HG02763 (cell line): ENCODE measurements around the gene HBZ.
"Not testable (repeated sequence)": the region's sequence is repeated elsewhere in the genome, so short reads cannot be mapped to it uniquely, and the experiment has no call there.

Source experiments
- ATAC-seq: cut with Tn5 transposase; IDR thresholded peaks from one replicate; pipeline ENCODE4 v1.9.1; 2021; ENCODE audit warnings: mild to moderate bottlenecking, moderate library complexity; ENCODE audit not compliant: unreplicated experiment

HBZ gene

DNA sequence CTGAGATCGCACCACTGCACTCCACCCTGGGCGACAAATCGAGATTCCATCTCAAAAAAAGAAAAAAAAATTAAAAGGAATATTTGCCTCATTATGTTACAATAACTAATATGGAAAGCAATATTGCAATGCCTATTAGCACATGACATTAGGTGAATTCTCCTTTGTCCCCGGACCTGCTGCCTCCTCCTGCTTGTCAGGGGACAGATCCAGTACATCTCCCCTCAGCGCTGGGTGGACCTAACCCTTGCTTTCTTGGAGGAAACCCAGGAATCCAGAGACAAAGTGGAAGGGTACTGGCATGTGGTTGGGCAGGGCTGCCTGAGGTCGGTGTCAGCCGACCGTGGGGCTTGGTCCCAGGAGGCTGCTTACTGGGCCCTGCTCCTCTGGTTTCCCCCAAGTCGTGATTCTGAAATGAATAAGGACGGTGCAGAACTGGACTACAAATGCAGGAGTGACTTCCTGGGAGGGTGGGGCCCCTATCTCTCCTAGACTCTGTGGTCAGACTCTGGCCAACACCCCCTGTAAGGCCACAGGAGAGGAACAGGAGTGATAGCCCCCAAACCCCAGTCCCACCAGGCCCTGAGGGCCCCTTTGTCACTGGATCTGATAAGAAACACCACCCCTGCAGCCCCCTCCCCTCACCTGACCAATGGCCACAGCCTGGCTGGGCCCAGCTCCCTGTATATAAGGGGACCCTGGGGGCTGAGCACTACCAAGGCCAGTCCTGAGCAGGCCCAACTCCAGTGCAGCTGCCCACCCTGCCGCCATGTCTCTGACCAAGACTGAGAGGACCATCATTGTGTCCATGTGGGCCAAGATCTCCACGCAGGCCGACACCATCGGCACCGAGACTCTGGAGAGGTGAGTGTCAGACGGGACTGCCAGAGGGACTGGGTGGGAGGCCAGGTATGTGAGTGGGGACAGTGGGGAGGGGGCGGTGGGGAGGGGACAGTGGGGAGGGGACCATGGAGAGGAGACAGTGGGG, at the start of gene HBZ:
Gene HBZ, plus strand, starts transcription at position 504 of the 988 bp plus-strand sequence. Its CDS starts 266 bp downstream, at position 770.
- ATAC-seq: no peak

DNA sequence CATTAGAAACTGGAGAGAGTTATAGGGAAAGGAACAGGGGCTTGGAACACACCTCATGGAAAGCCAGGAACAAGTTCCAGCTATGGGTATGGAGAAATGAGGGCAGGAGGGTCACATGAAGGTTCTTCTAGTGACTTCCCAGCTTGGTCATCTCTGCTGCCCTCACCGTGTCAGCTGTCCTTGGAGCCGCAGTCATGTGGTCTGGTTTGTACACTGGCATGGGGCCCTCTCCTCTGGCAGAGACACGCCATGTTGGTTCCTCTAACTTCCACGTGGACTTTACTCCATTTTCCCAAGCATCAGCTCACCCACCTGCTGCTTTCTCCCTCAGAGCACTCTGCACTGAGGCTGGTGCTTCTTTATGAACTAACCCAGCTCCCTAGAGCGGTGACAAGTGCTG, 48.1 kb upstream of the HBZ start:
- no peak for ATAC-seq

DNA sequence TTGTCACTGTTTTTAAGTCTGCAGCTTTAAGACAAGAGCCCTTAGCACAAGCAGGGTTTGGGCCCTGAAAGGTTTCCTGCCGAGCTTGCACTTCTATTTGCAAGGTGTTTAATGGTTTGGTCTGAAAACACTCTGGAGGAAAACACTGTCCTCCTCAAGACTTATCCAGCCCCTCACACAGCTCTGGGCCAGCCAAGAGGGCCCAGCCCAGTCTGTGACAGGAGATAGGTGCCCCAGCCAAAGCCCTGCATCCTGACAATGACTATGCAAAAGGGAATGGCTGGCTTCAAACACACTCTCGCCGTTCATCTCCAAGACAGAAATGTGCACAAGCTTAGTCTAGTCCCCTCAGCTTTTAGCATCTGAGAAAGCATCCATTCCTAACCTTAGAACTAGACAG, 47.5 kb upstream of the HBZ start:
- no peak for ATAC-seq

DNA sequence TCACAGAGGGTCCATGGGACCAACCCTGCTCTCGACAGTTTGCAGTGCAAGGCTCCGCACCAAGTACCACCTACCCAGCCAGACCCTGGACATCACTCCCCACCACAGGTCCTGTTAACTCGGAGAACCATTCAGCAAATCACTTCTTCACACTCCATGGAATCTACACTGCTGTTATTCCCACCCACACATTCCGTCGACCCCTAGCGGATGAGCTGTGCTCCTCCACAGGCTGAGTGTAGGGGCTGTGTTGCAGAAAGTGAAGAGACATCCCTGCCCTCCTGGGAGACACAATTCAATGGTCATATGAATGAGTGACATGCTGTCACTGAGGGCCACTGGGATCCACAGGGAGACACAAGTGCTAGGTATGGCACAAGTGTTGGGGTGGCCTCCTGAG, 46.9 kb upstream of the HBZ start:
- no peak for ATAC-seq

DNA sequence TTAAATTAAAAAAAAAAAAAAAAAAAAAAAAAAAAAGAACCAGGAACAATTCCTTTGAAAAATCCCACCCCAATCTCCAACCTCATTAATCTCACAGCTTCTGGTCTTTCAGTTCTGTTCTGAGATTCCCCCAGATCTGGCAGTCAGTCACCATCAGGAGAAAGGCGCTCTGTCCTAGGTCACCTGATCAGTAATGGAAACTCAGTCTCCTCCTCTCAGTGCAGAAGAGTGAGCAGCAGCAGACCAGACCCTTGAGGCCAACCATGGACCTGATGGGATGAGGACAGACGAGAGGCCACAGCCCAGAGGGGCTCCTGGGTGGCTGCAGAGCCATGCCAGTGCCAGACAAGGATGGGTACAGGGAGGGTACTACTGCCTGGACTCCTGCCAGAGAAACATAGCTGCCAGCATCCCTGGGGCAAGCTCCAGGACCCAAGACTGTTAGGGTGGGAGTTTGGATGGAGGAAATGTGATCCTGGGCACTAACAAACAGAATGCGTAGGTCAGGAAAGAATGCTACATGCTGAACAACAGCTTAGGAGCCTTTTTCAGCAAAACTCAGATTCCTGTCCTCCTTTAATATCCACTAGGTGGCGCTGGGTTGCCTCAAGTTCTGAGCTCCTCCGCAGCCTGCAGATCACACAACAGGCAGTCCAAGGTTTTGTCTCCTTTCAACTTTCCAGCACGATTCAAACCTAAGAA, 45.7 kb upstream of the HBZ start:
- no peak for ATAC-seq

DNA sequence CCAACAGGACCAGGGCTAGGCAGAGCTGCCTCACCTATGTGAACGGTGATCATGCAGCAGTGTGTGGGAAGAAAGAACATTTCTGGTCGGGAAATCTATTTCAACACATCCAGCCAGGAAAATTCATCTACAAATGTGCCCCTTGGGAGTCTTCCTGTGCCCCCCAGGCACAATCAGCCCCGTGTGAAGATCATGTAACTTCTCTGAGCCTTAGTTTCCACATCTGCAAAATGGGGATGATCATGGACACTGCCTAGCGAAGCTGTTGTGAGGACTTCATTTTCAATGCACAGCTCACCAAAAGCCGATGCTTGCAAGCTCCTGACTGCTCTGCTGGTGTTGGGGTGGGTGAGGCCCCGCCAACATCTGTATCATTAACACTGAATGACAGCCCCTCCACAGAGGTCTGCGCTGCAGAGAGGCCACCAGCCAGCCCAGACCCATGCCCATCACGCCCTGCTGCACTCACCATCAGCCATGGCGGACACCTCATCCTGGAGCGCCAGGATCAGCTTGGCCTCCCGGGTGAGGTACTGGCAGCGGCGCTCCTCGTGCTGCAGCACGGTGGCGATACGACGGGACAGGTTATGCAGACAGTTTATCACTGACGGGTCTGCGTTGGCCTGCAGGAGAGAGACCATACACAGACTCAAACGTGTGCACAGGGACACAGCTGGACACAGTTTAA, 40.1 kb upstream of the HBZ start:
- no peak for ATAC-seq

DNA sequence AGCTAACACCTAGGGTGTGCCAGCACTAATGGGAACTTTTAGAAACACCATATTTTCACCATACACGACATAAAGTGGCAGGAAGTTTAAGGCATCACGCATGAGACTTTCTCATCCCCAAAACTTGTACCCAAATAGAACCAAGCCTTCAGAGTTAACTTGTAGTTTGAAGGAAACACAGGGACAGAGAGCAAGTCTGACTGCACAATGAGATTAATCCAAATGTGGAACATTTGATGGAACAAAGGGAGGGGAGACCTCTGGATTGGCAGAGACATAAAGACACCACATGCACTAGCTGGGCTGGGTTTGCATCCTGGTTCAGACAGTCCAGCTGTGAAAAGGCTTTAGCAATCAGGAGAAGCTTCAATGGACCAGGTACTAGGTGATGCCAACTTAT, 38.1 kb upstream of the HBZ start:
- ATAC-seq: no peak

DNA sequence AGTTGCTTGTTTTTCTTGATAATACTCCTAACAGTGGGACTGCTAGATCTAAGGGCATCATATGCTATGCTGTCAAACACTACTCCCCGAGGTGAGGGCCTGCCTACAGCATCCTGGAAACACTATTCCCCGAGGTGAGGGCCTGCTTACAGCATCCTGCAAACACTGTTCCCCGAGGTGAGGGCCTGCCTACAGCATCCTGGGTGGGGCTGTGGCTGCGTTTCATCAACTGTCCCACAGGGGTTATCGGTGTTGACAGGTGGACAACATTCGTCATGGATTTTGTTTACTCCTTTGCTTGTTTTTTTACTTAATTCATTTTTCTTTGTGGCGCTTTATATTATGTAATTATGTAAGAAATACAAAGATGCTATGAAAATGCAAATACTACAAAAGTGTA, 36.4 kb upstream of the HBZ start:
- ATAC-seq: no peak

DNA sequence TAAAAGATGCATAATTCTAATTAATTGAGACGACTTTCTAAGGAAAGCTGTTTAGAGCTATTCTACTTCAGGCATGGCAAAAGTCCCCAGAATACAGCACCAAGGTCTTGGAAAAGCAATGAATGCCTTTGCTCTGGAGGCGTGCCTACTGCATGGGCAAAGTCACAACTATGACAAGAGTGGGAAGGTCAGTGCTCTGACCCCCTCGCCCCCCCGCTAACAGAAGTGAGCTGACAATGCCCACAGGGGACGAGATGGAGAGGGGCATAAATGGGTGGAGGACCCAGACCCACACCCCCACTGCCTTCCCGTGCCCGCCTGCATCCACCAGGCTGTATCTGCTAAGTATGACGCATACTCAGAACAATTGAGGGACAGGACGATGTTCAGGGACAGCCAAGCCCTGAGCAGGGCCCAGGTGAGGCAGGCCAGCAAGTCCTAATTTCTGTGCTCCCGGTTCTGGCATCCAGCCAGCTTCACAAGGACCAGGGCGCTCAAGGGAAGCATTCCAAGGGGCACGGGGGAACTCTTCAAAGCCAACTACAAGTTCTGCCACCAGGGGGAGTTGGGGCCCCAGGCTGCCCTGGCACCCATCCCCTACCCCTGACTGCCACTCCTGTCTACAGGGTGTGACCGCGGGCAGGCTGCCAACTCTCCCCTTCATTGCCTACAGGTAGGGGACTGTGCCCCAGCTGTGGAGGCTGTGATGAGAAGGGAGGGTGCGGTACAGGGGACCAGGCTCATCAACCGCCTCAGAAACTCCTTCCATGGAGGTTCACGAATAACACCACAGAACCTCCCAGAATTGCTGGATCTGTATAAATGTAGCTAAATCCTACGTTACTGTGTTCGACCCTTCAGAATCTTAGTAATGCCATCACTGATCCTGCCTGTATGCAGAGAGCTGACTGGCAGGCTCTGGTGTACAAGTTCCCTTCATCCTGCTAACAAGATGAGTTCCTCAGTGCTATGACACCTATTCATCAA, 34.8 kb upstream of the HBZ start:
- ATAC-seq: no peak

DNA sequence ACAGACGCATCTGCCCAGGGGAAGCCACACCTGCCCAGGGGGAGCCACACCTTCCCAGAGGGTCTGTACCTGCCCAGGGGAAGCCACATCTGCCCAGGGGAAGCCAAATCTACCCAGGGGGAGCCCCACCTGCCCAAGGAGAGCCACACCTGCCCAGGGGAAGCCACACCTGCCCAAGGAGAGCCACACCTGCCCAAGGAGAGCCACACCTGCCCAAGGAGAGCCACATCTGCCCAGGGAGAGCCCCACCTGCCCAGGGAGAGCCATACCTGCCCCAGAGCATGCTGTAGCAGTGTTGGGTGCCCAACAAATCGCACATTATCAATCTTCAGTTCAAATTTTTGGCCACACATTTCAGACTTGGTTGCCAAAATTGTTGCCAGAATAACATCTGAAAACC, 33.6 kb upstream of the HBZ start:
- no peak for ATAC-seq

DNA sequence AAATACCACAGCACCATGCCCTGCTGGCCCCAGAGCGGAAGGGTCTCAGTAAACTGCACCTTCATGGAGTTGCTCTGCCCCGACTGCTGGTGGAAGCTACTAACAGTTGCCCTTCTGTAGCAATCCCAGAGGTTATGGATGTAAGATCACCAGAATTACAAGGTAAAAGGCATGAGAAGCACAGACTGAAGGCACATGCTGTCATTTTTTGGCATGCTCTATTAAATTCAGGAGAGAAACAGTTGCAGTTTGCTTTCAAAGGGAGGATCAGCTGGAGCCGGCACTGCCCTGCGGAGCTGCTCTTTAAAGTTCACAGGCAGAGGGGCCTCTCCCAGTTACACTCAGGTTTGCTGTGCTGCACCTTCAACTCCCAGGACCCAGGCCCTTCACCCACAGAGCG, 33.1 kb upstream of the HBZ start:
- ATAC-seq: no peak

DNA sequence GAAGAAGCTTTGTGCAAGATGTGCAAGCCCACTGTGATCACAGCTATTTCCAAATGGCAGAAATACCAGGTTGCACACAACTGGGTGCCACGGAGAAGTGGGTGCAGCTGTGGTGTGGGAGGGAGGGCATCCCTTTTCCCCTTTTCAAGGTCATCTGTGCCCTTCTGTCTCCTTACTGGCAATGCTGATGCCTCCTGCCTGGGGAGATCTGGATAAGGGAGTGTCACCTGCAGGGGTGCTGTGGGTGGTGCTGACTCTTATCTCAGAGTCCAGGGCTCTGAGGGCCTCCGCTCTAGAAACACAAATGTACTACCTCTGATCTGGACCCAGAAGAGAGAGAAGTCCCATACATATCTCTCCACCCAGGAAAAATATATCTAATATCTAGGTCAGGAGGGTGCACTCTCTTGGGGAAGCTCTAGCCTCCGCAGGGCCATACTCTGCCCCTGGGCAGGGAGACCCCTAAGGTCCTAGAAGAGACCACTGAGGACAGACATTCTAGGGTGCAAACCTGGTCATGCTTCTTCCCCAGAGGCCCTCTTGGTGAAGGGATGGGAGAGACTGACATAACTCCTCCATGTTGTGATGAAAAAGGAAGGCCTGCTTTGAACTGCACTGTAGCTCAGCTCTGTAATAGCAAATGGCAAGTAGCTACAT, 32.5 kb upstream of the HBZ start:
- no peak for ATAC-seq

DNA sequence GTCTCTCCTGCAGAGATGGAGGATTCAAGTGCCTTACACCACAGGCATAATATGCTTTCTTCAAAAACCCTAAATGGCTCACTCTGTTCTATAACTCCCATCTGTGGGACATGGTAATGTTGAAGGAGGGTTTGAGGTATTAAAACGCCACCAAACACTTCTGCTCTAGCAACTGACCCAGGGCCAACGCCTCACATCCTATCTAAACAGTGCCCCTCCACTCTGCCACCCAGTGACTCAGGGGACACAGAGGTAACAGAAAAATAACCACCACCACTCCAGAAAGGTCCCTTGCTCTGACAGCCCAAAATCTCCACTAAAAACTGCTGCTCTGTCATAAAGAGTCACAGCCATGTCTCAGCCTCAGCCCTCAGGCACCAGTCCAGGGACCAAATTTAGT, 31.7 kb upstream of the HBZ start:
- ATAC-seq: no peak

DNA sequence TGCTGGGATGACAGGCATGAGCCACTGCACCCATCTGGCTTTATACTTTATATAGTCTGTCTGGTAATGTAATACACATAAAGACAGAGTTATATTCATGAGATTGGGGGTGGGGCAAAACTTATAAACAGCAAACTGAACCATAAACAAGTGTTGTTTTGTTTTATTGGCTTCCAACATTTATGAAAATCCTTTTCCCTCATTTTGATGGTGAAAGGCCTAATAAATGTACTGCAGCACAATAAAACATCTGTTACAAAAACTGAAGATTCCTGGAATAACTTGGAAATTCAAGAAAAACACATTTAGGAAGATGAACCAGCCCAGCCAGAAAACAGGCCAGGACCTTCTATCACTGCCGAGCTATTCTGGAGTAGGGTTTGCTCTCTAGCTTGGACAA, 30.1 kb upstream of the HBZ start:
- ATAC-seq: no peak

DNA sequence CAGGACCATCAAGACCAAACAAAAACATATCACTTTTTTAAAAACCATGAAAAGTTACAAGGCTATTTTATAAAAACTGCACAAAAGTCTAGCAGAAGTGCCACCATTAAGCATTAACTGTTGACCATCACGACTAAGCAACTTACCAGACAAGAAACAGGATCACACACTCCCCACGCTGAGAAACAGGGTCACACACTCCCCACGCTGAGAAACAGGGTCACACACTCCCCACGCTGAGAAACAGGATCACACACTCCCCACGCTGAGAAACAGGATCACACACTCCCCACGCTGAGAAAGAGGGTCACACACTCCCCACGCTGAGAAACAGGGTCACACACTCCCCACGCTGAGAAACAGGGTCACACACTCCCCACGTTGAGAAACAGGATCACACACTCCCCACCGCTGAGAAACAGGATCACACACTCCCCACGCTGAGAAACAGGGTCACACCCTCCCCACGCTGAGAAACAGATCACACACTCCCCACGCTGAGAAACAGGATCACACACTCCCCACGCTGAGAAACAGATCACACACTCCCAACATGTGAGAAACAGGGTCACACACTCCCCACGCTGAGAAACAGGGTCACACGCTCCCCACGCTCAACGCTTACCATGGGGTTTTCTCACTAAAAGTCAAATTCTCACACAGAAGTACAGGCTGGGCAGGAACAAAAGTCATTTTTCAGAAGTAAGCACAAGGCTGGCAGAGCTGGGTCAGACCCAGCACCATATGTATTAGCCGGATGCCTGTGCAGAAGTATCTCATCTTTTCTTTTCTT, 28.7 kb upstream of the HBZ start:
- not testable (repeated sequence) for ATAC-seq

DNA sequence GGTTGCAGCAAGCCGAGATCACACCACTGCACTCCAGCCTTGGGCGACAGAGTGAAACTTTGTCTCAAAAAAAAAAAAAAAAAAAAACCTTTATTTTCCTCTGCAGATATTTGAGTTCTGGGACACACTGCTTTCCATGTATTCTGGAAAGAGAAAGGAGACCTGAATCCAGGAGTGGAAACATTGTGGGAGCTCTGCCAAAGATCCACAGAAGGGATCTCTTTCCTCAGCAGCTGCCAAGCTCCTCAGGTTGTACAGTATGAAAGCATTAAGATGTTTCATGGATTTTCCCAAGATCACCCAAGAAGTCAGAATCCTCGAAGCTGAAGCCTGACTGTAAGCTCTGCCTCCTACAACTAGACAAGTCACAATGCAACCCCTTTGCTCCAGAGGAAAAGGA, 27.4 kb upstream of the HBZ start:
- ATAC-seq: no peak

DNA sequence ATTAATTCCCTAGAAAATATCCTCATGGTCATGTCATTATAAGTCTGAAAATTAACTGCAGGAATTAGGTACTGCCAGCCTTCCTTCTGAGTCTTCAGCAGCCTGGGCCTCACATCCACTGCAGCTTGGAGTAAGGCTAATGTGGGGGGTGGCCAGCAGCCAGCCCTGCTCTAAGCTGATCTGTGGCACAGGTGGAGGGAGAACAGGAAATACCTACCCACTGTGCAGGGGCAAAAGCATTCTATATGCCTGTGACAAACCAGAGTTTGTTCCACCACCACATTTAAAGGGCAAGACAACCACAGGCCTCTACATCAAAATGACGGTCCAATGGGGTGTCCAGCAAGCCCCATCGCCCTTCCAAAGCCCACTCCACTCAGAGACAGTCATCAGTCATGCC, 23.4 kb upstream of the HBZ start:
- ATAC-seq: no peak

DNA sequence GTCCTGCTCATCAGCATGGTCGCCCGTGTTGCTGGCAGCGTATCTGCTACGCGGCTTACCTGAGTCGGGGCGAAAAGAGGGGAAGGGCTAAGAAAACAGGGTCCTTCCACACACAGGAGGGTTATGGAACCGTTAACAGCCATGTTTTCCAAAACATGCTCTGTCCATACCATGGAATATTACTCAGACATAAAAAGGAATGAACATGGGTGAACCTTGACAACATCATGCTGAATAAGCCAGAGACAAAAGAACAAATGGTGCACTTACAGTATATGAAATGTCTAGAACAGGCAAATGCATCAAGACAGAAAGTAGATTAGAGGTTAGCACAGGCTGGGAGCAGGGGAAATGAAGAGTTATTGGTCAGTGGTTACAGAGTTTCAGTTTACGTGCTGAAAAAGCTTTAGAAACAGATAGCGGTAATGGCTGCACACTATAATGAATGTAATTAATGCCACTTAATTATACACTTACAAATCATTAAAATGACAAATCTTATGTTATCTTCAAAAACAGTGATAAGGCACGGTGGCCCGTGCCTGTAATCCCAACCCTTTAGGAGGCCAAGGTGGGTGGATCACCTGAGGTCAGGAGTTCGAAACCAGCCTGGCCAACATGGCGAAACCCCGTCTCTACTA, 21.8 kb upstream of the HBZ start:
- ATAC-seq: no peak

DNA sequence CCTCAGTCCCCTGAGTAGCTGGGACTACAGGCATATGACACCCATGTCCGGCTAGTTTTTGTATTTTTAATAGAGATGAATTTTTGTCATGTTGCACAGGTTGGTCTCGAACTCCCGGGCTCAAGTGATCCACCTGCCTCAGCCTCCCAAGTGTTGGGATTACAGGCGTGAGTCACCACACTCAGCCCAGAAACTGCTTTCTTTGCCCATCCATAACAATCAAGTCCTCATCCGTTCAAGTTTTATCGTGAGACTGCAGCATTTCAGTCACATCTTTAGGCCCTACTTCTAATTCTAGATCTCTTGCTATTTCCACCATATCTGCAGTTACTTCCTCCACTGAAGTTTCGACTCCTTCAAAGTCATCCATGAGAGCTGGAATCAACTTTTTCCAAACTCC, 20.3 kb upstream of the HBZ start:
- ATAC-seq: no peak
